NCI-H748 (cell line): Measurements from ENCODE around the gene CEMIP.
A peak's percentile ranks its signal among the peaks of the same experiment; 100 is the strongest.

Experiments used
- DNase-seq: peaks from one replicate; lab custom pipeline; 2025; ENCODE audit not compliant: unreplicated experiment; lab: John Stamatoyannopoulos, UW

Gene CEMIP

DNA sequence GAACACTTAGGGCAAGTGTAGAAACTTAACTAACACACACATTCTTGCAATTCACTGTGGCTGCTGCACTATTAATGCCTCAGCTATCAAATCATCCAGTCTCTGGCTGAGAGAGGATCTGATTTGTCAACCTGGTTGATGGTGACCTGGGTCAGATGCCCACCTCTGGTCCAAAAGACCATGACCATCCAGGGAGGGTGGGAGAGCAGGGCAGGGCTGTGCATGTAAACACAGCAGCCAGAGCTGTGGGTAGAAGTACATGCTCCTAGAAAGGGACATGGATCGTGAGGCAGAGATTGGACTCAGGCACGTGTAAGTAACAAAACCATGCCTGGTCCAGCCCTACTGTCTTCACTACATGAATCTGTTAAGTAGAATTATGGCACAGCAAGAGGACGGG lies 193.1 kb downstream of the CEMIP start:
- DNase-seq = no peak

DNA sequence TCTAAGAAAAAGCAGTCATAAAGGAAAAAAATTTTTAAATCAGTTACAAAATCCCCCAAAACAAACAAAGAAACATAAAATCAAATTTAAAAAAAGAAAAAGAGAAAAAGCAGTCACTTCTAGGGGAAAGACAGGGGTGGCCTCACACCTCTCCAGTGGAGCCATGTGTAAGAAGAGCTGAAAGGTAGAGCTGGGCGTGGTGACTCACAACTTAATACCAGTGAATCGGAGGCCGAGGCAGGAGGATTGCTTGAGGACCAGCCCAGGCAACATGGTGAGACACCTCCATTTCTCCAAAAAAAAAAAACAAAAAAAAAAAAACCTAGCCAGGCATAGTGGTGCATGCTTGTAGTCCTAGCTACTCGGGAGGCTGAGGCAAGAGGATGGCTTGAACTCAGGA lies 195.7 kb downstream of the CEMIP start:
- DNase-seq = no peak

DNA sequence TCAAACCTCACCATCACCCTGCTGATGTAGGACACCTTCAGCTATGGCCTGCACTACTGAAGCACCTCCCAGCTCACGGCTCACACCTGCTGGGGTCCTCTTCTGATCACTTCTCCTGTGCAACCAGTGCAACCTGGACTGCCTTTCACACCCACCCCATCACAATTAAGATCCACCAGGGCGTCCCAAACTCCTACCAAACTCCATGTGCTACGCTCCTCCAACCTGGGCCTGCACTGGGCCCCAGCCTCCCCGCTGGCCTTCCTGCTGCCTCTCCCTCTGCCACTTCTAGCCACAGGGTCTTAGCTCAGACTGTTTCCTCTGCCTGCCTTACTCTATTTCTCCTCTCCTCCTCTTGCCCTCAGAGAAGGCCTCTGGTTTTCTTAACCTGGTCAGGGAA lies 197.7 kb downstream of the CEMIP start:
- DNase-seq = no peak

DNA sequence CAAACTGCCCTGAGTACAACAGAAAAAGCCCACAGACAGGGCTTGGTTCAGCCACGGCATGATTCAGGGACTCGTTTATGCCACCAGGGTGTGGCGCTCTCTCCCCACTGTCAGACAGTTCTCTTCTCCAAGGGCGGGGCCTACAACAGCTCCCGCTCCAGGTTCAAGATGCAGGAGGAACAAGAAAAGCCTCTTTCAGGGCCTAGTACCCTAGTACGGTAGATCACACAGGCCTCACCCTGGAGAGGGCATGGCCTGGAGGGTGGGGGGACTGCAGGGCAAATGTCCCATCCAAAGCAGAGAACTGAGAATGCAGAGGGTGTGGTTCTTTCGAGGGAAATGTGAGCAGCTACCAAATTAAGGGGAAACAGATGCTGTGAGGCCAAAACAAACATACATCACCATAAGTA lies 198.5 kb downstream of the CEMIP start:
- peak; percentile 63 for DNase-seq

DNA sequence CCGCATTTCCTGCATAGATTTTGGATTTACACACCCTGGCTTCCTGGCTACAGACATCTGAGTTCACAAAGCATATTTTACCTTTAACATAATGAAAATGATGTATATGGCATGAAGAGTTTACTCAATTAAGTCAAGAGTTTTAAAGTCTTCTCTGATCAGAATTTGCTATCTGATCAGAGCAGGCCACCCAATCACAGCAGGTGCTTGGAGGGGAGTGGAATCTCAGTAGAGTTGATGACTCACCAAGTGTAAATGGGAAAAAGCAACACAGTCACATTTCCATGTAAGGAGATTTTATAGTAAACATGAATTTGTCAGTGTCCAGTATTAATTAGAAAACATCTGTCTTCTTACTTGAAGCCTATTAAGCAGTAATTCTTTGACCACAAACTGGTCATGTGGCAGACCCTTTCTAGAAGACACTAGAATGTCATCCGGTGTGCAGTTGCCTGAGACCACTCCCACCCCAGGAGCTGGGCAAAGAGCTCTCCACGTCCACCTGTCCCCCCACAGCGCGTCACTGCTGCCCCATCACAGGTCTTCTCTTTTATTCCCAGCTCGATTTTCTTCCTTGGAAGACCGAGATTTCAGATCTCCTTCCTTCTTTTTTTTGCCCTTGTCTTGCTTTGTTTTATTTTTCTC lies 199.6 kb downstream of the CEMIP start:
- DNase-seq = no peak

DNA sequence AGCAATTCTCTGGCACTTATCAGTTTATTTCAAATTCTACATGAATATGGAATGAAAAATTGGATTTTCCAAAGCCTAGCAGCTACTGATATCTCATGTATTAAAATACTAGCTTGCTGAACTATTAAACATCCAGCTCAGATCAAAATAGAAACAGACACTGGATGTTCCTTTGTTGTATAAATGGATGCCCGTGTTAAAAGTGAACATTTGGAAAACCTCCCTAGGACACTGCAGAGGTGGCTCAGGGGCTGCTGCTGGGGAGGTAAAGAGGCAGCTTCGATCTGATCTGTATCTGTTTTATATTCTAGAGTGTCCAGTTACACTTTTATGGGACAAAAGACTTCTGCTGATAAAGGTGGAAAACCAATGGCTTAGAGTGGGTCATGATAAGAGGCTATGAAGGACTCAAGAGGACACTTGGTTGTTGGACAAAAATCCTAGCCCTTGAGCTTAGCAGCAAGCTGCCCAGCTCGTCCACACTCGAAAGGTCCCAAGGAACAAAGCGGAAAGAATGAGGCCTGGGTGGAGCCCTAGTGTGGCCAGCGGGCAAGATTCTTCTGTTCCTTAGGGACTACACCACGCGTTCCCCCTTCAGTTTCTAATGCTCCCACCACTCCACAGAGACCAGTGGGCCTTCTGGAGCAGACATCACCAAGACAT lies 200.5 kb downstream of the CEMIP start:
- no peak for DNase-seq

DNA sequence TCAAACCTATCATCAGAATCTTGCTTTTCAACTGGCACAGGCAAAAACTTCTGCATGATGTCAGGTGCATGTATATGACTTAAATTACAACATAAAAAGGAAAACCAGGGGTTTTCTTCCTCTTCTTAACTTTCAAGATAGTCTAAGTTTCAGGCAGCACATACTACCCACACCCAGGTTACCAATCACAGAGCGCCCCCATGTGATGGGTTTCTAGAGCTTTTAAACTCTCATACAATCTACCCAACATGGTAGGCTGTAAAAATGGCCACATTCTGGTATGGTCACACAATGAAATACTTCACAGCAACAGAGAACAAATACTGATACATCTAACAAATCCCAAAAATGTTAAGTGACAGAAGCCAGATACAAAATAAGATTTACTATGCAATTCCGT lies 203.0 kb downstream of the CEMIP start:
- no peak for DNase-seq

DNA sequence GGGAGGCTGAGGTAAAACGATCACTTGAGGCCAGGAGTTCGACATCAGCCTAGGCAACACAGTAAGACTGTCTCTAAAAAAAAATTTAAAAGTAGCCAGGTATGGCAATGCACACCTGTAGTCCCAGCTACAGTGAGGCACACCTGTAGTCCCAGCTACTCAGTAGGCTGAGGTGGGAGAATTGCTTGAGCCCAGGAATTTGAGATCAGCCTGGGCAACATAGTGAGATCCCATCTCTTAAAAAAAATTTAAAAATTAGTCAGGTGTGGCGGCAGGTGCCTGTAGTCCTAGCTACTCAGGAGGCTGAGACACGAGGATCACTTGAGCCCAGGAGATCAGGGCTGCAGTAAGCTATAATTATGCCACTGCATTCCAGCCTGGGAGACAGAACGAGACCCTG lies 203.7 kb downstream of the CEMIP start:
- DNase-seq = no peak

DNA sequence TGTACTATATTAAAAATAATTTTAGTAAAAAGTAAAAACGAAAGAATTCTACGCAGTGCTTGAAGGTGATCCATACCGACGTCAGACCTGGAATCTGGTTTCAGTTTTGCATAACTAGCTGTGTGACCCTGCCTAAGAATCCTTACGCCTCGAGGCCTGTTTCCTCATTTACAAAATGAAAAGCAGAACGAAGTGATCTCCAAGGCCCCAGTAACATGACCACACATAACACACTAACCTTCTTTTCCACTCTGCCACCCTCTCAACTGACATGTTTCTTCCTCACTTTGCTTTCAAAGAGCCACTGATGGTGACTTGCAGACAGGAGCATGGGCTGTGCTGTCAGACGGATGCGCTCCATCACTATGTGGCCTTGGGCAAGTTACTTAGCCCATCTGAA lies 205.7 kb downstream of the CEMIP start:
- no peak for DNase-seq

DNA sequence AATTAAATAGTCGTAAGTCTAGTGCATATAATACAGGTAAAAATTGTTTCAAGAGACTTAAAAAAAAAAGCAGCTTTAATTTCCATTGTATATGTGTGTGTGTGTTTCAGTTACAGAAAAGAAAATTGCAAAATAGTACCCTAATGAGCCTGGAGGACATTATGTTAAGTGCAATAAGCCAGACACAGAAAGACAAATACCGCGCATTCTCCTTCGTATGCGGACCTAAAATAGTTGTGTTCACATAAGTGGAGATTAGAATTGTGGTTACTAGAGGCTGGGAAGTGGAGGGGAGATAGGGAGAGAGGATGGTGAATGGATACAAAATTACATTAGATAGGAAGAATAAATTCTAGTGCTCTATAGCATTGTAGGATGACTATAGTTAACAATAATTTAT lies 206.8 kb downstream of the CEMIP start:
- DNase-seq = peak; percentile 6

DNA sequence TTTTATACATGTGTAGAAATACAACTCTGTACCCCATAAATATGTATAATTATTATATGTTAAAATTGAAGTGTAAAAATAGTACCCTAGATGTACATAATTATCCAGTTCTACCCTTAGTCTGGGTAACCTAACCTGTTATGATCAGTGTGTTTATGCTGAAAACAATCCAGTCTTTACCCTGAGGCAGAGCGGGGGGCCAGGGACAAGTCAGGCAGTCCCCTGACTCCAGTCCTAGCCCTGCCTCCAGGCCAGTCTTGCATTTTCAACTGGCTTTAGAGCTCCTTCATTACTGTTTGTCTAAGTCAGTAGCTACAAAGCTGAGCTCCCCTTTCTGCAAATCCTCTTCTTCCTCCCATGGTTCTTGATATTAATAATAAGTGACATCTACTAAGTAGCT lies 207.3 kb downstream of the CEMIP start:
- DNase-seq = no peak

DNA sequence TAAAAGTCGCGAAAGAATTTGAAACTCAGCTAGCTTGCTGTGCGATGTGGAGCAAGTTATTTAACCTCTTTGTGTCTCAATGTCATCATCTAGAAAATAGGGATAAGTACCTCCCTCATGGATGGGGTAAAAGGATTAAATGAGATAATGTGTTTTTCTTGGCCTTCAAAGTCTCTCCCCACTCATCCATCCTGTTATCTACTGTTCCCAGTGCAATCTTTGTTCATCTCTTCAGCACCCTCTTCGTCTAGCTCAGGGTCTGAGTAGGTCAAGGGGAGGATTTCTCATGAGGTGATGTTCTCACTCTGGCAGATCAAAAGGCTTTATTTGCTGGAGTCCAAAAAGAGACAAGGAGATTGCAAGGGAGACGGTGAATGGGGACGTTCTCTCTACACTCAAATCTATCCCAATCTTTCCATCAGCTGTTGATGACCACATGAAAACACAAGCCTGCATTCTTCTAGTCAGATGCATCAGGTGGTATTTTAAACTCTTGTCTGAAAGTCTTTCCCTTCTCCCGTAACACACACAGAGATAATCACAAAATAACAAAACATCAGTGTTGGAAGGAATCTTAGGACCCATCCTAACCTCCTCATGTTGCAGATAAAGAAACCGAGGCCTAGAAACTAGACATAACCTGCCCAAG lies 209.1 kb downstream of the CEMIP start:
- no peak for DNase-seq

DNA sequence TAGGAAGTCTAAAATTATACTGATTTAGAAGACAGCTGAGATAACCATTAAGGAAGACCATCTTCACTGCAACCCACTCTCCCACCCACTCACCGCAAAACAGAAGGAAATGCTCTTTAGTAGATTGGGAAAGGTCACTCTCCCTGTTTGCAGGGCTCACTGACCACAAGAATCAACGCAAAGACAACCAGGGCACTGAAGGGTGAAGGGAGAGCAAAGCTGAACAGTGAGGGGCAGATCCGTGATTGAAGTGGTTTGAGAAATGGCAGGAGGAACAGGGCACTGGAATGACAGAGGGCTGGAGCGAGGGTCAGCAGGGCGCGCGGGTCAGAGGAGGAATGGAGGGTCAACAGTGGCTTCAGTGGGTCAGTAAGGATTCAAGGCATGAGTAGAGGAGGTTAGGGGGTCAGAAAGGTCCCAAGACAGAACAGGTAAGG lies 209.9 kb downstream of the CEMIP start:
- no peak for DNase-seq

DNA sequence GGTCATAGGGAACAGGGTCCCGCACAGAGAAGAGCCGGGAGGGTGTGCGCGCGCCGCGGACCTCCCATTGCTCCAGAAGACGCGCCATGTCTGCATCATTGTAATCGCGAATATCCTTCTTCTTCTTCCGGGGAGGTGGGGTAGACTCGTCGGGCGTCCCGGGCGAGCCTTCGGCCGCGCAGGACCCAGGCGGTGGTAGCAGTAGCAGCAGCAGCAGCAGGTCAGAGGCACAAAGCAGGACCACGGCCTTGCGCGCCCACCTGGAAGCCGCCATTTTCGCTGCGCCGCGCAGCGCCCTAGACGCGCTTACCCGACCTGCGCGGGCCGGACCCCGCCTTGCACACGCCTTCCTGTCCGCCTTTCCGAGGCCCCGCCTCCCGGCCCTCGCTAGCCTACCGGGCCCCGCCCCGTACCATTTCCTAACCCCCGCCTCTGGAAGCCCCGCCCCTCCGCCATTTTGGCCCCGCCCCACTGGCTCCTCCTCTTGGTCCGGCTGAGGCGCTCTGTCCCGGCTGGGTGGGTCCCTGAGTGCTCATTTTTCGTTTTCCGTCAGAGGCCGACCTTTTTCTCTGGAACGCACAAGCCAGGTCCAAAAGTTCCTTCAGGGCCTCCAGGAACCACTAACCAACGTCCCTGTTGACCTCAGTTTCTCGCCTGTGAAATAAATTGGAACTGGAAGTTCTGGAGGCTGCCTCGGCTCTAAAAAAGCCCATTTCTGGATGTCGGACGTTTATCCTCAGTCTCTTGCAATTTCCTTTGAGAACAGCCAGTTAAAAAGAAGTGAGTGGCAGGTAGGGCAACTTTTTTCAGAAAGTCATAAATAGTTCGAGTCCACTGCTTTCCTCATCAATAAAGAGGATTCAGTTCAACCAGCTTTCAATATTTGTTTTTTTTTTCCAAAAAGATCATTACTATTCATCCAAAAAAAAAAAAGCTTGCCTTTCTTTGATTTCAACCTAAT lies 210.6 kb downstream of the CEMIP start, which contains the start of gene MESD:
Gene MESD (minus strand): TSS at position 302 of the 961 bp plus-strand sequence. CDS start 28 bp downstream, at position 274.
- DNase-seq = peak; percentile 92

DNA sequence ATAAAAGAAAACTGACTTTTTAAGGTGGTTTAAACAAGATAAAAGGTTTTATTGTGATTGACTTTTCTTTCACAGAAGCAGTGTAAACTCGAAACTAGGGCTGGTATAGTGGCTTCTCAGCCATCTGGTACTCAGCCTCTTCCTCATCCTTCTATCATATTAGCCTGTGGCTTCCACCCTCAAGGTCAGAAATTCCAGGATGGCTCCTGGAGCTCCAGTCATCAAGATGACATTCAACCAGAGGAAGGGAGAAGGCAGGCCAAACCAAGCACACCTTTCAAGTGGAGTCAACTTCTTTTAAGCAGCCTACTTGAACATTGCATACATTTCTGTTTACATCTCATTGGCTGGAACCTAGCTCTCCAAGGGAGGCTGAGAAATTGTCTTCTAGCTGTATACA lies 211.8 kb downstream of the CEMIP start:
- no peak for DNase-seq

DNA sequence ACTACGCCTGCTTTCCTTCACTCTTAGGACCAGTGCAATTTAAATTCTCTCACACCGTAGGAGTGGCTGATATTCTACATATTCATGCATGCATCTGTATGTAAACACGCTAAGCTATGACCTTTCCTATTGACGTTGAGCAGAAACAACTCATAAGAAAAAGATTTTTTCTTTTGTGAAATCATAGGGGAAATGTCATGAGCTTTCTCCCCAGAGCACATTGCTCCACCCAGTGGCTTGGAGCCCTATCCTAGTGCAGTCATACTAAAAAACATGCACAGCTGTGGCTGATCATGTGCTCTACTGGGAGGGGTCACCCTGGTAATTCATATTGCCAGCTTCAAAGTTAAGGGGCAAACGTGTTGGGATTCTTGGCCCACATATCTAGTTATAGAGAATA lies 212.3 kb downstream of the CEMIP start:
- DNase-seq = no peak

DNA sequence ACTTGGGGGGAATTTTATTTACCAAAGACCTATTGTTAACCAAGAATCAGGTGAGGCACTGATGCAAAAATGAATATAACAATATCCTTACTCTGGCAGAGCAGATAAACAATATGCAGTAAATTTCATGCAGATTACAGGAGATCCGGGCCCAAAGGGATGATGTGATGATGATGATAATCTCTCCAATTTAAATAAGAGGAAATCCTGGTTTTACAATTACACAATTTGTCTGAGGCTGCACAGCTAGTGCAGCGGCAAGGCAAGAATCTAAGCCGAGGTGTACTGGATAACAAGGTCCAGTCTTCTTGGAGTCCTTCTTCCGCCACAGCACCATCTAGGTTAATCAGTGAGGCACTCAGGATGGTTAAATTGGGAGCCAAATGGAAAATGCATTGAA lies 212.8 kb downstream of the CEMIP start:
- no peak for DNase-seq

DNA sequence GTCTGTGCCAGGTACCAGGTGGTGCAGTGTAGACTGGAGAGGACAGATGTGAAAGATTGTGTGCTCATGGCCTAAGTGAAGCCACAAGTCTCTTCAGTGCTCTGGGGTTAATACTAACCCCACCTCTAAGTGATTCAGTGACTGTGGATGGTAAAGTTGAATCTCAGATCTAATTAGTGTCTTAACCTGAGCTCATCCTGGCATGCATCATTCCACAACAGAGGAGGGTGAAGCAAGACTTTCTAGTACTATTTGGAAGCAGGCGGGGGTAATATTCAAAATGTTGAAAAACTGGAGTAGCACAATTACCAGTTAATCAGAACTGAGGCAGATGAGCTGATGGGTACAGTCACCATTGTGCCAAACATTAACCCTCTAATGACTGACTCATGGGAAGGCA lies 213.3 kb downstream of the CEMIP start:
- DNase-seq = no peak

DNA sequence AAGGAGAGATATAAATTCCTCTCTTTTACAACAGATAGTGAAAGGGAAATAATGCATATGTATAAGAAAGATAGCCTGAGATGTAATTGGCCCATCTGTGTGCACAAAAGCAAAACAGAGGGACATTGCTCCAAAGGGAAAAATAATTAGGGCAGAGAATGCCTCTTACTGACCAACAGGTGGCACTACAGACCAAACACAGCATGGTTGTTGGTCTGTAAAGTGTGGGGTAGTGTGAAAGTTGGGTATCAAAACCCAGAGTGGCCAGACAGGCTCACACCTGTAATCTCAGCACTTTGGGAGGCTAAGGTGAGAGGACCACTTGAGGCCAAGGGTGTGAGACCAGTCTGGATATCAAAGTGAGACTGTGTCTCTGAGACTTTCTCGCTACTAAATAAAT lies 217.1 kb downstream of the CEMIP start:
- peak; percentile 49 for DNase-seq

DNA sequence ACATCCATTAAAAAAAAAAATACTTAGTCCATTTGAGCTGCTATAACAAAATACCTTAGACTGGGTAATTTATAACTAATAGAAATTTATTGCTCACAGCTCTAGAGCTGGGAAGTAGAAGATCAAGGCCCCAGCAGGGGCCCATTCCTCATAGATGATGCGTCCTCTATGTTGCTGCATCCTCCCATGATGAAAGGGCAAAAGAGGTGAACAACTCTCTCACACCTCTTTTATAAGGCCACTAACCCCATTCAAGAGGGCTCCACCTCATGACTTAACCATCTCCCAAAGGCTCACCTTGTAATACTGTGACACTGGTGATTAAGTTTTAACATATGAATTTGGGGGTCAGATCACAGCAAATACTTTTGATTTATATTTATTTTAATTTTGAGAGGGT lies 218.5 kb downstream of the CEMIP start:
- no peak for DNase-seq

DNA sequence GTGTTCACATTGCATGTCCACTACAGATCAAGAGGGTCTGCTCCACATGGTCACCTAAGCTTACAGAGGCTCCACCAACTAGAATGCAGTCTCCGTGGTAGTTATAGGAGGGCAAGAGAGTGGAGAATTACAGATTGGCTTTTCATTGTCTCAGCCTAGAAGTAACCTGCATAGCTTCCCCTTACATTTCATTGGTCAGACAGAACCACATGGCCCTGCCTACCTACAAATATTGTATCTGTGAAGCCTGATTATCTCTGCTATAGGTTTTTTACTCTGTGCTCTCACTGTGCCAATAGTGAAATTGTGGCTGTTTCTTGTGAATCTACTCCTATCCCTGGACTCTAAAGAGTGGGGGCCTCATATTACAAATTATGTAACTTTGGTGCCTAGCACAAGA lies 219.1 kb downstream of the CEMIP start:
- DNase-seq = peak; percentile 4
